Measurements from ENCODE around the gene LAP3. TPM values are rescaled to one million over a fixed set of nuclear protein-coding genes. Genes with fewer than 3 reads are reported as not detected.

LAP3 gene
- total RNA-seq, 1 donor from 2014 or later: 59.0 TPM

Other genes with a start within 250 kb of the LAP3 start
- 12.0 and 36.8 TPM in 2 replicates for gene QDPR, start 65.1 kb upstream of the LAP3 start, total RNA-seq
- not detected in 2 replicates for gene CLRN2, start 62.0 kb upstream of the LAP3 start, total RNA-seq
- 5.5 and 7.5 TPM in 2 replicates for gene MED28, start 37.4 kb downstream of the LAP3 start, total RNA-seq
- gene FAM184B, start 204.4 kb downstream of the LAP3 start, total RNA-seq: not detected in 2 replicates
- 15.4 and 21.4 TPM in 2 replicates for gene DCAF16, start 233.6 kb downstream of the LAP3 start, total RNA-seq
- 1.5 and 1.8 TPM in 2 replicates for gene NCAPG, start 233.8 kb downstream of the LAP3 start, total RNA-seq